Measurements from ENCODE around the gene SEZ6.

The SEZ6 gene

GRCh38 chr17:28928061-28928460 is 77.8 kb downstream of the SEZ6 start:
- DNase-seq, result no peak
- intact Hi-C loops (cut with DNase I), result no loop called here

DNA sequence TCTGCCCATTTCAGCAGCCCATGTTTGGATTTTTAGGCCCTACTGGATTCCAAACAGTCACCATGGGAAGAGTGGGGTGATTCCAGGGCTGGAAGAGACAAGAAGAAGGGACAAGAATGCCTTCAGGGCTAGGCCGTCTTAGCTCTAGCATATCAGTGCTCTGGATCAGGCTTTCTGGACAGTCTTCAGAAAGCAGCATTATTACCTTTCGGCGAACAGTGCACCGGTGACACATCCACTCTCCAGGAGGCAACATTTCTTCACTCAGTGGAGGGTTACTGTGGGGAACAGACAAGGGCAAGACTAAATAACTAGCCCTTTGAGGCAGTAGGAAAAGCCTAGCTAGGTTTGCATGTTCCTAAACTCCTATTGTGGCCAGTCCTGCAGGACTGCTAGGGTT is 79.0 kb downstream of the SEZ6 start:
- intact Hi-C loops (cut with DNase I), result no loop called here
- DNase-seq, result no peak

DNA sequence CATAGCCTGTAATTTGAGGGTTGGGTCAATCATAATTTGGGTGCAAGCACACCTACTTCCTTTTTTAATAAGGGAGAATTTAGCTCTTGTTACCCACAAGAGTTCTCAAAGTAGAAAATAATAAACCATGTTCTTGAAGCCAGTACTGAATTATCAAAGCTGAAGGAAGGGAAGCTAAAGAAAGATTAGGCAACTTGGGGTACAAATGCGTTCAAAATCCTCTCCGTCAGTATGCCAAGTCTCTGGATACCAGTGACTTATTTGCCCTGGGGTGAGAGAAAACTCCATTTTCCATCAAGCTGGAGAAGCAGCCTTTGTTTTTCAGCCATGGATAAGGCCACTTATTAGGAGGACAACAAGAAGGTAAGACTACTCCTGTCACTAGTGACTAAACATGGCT is 79.5 kb downstream of the SEZ6 start:
- DNase-seq, result no peak
- intact Hi-C loops (cut with DNase I), result no loop called here

GRCh38 chr17:28925912-28926365 is 79.9 kb downstream of the SEZ6 start:
- intact Hi-C loops (cut with DNase I), result no loop called here
- no peak for DNase-seq

DNA sequence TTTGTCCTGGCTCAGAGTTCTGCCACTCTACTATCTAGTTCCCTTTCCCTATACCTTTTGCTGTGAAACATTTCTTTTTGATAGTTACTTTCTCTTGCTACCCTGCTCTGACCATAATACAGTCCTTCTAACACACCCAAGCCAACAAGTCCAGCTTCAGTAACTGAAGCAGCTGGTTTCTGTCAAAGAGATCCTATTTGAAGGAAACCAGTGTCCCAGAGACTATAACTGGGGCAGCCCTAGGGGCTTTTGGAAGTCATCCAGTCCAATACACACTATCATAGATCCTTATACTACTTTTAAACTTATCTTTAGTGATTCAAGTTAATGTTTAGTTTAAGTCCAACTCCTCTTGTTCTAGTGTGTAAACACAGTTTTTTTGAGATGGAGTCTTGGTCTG is 85.6 kb downstream of the SEZ6 start:
- intact Hi-C loops (cut with DNase I), result no loop called here
- no peak for DNase-seq

GRCh38 chr17:28918295-28918694 is 87.5 kb downstream of the SEZ6 start:
- intact Hi-C loops (cut with DNase I), result loop anchor here (10.0 kb wide), 1 partner anchor 153 kb away; no protein-coding TSS in a partner anchor

DNA sequence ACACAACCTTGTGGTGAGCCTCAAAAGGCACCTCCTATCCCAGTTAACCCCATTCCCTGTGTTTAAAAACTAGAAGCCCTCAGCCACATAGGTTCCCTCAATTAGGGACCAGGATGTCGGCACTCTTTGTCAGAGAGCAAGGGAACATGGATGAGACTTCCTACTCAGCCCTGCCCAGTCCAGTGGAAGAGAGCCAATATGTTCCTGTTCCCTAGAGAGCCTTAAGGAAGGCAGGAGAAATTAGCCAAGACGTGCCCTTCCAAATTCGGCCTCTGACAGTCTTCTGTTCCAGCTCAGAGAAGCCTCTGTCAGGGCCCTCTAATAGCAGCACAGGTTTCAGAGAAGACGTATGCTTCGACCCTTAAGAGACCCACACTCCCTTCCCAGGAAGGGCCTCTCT is 88.4 kb downstream of the SEZ6 start:
- DNase-seq, result no peak
- intact Hi-C loops (cut with DNase I), result loop anchor here (10.0 kb wide), 1 partner anchor 153 kb away; no protein-coding TSS in a partner anchor

More at GRCh38 chr17:28918295-28918694, 87.5 kb downstream of the SEZ6 start:
- DNase-seq, result no peak

- DNase-seq, result no peak
- intact Hi-C loops (cut with DNase I), result loop anchor here (10.0 kb wide), 1 partner anchor 152 kb away; no protein-coding TSS in a partner anchor
Measured at GRCh38 chr17:28917029-28917428, 88.8 kb downstream of the SEZ6 start.

DNA sequence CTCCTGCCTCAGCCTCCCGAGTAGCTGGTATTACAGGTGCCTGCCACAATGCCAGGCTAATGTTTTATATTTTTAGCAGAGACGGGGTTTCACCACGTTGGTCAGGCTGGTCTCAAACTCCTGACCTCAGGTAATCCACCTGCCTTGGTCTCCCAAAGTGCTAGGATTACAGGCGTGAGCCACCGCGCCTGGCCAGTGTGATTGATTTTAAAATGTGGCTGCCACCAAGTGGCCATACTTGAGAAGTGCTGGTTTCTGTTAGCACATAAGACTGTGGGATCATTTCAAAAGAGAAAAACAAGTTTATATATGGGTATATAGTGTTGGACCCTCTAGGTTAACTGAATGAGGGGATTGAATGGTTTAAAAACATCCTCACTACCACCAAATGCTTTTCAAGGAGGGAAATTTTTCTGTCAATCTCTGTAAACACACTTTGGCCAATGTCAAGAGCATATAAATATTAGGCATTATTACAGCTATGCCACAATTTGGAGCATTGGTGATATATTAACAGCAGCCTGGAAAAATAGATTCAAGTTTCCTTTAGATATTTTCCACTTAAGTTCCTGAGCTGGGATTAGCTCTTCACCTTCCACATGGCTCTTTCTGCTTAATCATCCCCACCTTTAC is 89.4 kb downstream of the SEZ6 start:
- DNase-seq, result peak in 37 of 42 donors; percentile 28 to 82 (median 51)
- intact Hi-C loops (cut with DNase I), result loop anchor here (10.0 kb wide), 1 partner anchor 152 kb away; no protein-coding TSS in a partner anchor

DNA sequence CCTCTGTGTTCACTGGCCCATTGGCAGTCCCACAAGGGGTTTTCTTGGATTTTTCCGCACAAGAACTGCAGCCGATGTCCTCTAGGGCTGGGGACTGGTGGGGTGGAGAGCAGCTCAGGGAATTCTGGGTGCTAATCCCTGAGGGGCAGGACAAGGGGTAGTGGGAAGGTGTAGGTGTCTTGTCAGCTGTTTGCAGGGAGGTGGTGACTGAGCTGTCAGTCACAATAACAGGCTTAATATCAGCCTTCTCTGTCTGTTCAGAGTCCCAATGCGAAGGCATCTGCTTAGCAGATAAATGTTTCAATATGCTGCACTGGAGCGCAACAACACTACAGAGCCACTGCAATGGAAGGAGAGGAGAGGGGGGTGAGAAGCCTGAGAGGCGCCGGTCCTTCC is 92.9 kb downstream of the SEZ6 start:
- peak in 2 of 42 donors; percentile 38 to 56 for DNase-seq
- intact Hi-C loops (cut with DNase I), result loop anchor here (10.0 kb wide), 1 partner anchor 148 kb away; no protein-coding TSS in a partner anchor

GRCh38 chr17:28912281-28912937 is 93.4 kb downstream of the SEZ6 start:
- intact Hi-C loops (cut with DNase I), result loop anchor here (10.0 kb wide), 1 partner anchor 148 kb away; no protein-coding TSS in a partner anchor
- DNase-seq, result peak in 5 of 42 donors; percentile 22 to 58 (median 46)

DNA sequence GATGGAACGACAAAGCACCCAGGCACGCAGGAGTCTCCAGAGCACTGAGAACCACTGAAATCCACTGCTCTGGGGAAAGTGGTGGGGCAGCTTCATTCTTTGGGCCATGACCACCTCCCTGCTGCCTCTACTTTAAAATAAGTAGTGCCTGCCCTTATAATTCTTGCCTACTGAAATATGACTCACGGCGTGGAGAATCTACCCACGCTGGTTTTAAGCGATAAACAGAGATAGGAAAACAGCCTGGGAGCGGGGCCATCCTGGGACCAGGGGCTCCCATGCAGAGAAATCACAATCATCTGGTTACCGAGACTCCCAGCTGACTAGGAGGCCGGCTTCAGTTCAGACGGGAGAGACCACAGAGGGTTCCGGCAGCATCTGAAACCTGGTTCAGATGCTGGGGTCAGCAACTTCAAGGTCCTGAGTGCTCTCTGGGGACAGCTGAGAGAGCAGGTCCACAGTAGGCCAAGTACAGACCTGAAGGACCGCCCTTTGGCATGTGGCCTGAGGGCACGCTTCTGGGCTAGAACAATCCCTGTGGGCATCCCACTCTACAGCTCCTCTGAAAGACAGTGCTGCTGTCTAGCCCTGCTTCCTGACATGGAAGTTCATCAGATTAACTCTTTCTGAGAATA is 94.3 kb downstream of the SEZ6 start:
- intact Hi-C loops (cut with DNase I), result loop anchor here (10.0 kb wide), 1 partner anchor 147 kb away; no protein-coding TSS in a partner anchor
- no peak for DNase-seq

GRCh38 chr17:28910534-28910933 is 95.3 kb downstream of the SEZ6 start:
- intact Hi-C loops (cut with DNase I), result loop anchor here (10.0 kb wide), 1 partner anchor 146 kb away; no protein-coding TSS in a partner anchor

GRCh38 chr17:28908640-28909167 is 97.1 kb downstream of the SEZ6 start:
- peak in 1 of 42 donors; percentile 29 for DNase-seq
- intact Hi-C loops (cut with DNase I), result loop anchor here (10.0 kb wide), 1 partner anchor 184 kb away; the partner anchor contains the start of genes NEK8 and TLCD1

More at GRCh38 chr17:28910534-28910933, 95.3 kb downstream of the SEZ6 start:
- no peak for DNase-seq

- peak in 1 of 42 donors; percentile 18 for DNase-seq
- intact Hi-C loops (cut with DNase I), result loop anchor here (10.0 kb wide), 1 partner anchor 183 kb away; the partner anchor contains the start of genes NEK8 and TLCD1
Measured at GRCh38 chr17:28907709-28908475, 97.9 kb downstream of the SEZ6 start.

DNA sequence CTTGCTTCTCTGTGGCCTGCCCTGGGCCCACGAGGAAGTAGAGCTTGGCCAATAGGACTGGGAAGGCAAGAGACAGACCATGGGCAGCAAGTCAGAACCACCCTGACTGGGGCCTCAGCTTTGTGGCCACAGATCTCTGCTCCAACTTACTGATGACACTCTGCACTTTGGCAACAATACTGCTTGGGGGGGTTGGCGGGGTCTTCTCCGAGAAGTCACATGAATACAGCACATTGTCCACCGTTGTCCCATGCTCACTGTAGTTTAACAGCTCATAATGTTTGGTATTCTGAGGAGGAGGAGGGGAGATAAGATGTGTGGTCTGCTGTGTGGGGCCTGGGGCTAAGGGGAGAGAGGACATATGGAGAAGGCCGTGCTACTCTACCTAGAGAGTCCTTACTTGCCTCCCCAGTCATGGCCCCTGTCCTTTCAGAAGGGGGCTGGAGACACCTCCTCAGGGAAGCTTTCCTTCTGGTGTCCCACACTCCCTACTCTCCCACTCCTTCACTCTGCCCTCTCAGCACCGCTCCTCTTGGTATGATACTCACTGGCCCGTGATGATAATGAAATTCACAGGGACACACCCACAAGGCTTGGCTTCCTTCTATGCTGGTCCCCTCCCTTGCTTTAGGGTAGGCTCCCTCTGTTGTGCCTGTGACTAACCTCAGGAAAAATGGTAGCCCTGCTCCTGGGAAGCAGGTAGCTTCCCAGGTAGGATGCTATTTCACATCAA is 99.0 kb downstream of the SEZ6 start:
- peak in 19 of 42 donors; percentile 21 to 72 (median 50) for DNase-seq
- intact Hi-C loops (cut with DNase I), result loop anchor here (10.0 kb wide), 1 partner anchor 182 kb away; the partner anchor contains the start of genes NEK8 and TLCD1

DNA sequence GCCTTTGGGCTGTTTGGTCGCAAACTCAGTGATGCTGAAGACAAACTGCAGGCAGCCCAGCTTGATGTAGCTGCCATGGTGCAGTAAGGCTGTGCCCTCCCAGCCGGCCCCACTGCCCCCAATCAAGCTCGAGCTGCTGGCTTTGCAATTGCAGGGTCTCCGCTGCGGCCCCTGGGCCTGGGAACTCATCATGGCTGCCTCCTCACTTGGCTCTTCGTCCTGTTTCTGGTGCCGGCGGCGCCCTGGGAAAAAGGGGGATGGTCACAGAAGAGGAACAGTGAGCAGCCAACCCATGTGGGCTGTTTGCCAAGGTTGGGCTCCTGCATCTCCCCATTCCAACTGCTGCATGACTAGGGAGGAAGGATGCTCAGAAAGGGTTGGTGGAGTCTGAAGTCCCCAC is 99.6 kb downstream of the SEZ6 start:
- peak in 16 of 42 donors; percentile 17 to 73 (median 36) for DNase-seq
- intact Hi-C loops (cut with DNase I), result loop anchor here (10.0 kb wide), 1 partner anchor 181 kb away; the partner anchor contains the start of genes NEK8 and TLCD1
